ENCODE data around the gene DNAH10. TPM values are rescaled to one million over a fixed set of nuclear protein-coding genes. Genes with fewer than 3 reads are reported as not detected.

DNAH10 gene
- total and polyA plus RNA-seq, 12 donors = 0.06 to 1.5 (median 0.28) TPM

DNA sequence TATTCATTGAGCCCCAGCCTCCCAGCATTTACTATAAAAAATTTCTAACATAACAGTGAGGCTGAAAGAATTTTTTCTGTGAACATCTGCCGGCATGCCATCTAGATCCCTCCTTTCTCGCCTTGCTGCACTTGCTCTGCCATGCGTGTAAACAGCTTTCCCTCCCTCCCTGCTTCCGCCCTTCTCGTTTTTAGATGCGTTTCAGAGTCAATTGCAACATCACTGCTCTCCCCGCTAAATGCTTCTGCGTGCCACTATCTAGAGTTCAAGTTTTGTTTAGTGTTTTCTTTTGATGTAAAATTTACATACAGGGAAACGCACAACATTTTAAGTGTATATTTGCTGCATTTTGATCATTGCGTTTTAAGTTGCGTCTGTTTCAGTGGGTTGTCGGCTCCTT, 126.9 kb downstream of the DNAH10 start:
- 65 to 82% (median 77%) methylated on average over 12 of the region's 12 CpGs for WGBS, 4 donors
- no peak for TF ChIP-seq POLR2A (IDR thresholded peaks at IDR 0.05)
- TF ChIP-seq, protein P1, sequence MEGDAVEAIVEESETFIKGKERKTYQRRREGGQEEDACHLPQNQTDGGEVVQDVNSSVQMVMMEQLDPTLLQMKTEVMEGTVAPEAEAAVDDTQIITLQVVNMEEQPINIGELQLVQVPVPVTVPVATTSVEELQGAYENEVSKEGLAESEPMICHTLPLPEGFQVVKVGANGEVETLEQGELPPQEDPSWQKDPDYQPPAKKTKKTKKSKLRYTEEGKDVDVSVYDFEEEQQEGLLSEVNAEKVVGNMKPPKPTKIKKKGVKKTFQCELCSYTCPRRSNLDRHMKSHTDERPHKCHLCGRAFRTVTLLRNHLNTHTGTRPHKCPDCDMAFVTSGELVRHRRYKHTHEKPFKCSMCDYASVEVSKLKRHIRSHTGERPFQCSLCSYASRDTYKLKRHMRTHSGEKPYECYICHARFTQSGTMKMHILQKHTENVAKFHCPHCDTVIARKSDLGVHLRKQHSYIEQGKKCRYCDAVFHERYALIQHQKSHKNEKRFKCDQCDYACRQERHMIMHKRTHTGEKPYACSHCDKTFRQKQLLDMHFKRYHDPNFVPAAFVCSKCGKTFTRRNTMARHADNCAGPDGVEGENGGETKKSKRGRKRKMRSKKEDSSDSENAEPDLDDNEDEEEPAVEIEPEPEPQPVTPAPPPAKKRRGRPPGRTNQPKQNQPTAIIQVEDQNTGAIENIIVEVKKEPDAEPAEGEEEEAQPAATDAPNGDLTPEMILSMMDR (IDR thresholded peaks at IDR 0.05) = no peak
- Histone ChIP-seq H3K9me3 (replicated peaks in 1 of 3) (no peaks in the 10 kb centered on the region), H3K27me3 (peaks cover 6% of the 10 kb centered on the region), H3K36me3 (replicated peaks in 1 of 2) (no peaks in the 10 kb centered on the region), H3K27ac (no peak overlapping the region), H3K4me1 (replicated peaks in 1 of 2) (no peaks in the 10 kb centered on the region), H3K4me3 (no peak overlapping the region)
- no peak for DNase-seq
- intact Hi-C loops (cut with DNase I) = no loop called here

DNA sequence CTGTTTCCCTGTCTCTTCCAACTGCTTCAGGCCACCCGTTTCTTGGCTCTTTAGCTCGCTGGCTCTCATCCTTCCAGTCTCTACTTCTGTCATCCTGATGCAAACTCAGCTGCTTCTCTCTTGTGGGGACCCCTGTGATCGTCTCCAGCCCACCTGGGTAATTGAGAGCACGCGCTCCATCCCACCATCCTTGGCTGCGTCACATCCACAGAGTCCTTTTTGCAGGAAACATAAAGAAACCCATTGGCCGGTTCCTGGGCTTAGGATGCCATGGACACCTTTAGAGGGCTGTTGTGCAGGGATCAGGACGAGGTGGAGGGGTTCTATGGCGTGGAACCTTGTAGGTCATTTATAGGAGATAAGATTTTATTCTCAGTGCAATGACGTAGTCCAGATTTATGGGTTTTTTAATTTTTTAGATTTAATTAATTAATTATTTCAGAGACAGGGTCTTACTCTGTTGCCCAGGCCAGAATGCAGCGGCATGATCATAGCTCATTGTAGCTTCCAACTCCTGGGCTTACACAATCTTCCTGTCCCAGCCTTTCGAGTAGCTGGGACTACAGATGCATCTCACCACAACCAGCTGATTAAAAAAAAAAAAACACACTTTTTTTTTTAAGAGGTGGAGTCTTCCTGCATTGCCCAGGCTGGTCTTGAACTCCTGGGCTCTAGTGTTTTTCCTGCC, 127.9 kb downstream of the DNAH10 start:
- H3K9me3 ChIP-seq (replicated peaks in 1 of 3) = no peaks in the 10 kb centered on the region
- no peak overlapping the region for H3K27ac ChIP-seq
- intact Hi-C loops (cut with DNase I) = no loop called here
- no peaks in the 10 kb centered on the region for H3K4me1 ChIP-seq (replicated peaks in 1 of 2)
- 79 to 83% (median 82%) methylated on average over 12 of the region's 12 CpGs for WGBS, 4 donors
- H3K27me3 ChIP-seq = no peaks in the 10 kb centered on the region
- H3K36me3 ChIP-seq (replicated peaks in 1 of 2) = no peaks in the 10 kb centered on the region
- H3K4me3 ChIP-seq = no peak overlapping the region
- TF ChIP-seq, protein P1 (IDR thresholded peaks at IDR 0.05) = no peak
- no peak for TF ChIP-seq POLR2A (IDR thresholded peaks at IDR 0.05)
- no peak for DNase-seq

DNA sequence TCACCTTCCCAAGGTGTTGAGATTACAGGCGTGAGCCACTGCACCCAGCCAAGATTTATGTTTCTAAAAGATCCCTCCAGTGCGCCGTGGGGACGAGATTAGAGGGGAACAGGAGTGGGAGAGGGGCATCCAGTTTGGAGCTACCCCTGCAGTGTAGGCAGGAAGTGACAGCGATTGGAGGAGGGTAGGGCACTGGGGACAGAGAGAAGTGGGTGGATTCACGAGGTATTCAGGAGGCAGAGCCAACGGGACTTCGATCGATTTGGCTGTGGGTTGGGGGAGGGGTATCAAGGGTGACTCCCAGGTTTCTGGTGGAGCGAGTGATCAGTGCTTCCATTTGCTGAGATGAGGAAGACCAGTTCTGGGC, 128.4 kb downstream of the DNAH10 start:
- H3K27ac ChIP-seq = no peak overlapping the region
- H3K27me3 ChIP-seq = no peaks in the 10 kb centered on the region
- DNase-seq = no peak
- WGBS, 4 donors = 61 to 73% (median 69%) methylated on average over 10 of the region's 10 CpGs
- H3K36me3 ChIP-seq (replicated peaks in 1 of 2) = no peaks in the 10 kb centered on the region
- TF ChIP-seq, protein P1 (IDR thresholded peaks at IDR 0.05) = no peak
- no peak for TF ChIP-seq POLR2A (IDR thresholded peaks at IDR 0.05)
- intact Hi-C loops (cut with DNase I) = no loop called here
- no peaks in the 10 kb centered on the region for H3K4me1 ChIP-seq (replicated peaks in 1 of 2)
- H3K9me3 ChIP-seq (replicated peaks in 1 of 3) = no peaks in the 10 kb centered on the region
- no peak overlapping the region for H3K4me3 ChIP-seq

DNA sequence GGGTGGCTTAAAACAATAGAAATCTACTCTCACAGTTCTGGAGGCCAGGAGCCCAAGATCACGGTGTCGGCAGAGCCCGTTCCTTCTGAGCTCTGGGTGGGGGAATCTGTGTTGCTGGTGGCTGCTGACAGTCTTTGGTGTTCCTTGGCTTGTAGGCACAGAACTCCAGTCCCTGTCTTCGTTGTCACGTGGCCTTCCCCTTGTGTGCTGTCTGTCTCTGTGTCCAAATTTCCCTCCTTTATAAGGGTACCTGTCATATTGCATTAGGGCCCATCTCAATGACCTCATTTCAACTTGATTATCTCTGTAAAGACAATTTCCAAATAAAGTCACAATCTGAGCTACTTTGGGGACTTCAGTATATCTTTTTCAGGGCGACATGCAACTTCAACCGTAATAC, 128.9 kb downstream of the DNAH10 start:
- WGBS, 4 donors = 90 to 94% (median 92%) methylated on average over 7 of the region's 7 CpGs
- intact Hi-C loops (cut with DNase I) = no loop called here

More for the DNA sequence above, 128.9 kb downstream of the DNAH10 start:
- no peaks in the 10 kb centered on the region for H3K36me3 ChIP-seq (replicated peaks in 1 of 2)
- DNase-seq = no peak
- no peaks in the 10 kb centered on the region for H3K4me1 ChIP-seq (replicated peaks in 1 of 2)
- TF ChIP-seq, protein P1 (IDR thresholded peaks at IDR 0.05) = no peak
- TF ChIP-seq POLR2A (IDR thresholded peaks at IDR 0.05) = no peak
- no peak overlapping the region for H3K27ac ChIP-seq
- H3K9me3 ChIP-seq (replicated peaks in 1 of 3) = no peaks in the 10 kb centered on the region
- H3K27me3 ChIP-seq = no peaks in the 10 kb centered on the region
- no peak overlapping the region for H3K4me3 ChIP-seq

Data from adrenal gland (tissue), 12 donors.